ENCODE data around the gene SPATA21. TPM values are rescaled to one million over a fixed set of nuclear protein-coding genes. Genes with fewer than 3 reads are reported as not detected.
"Not testable (repeated sequence)": the region's sequence is repeated elsewhere in the genome, so short reads cannot be mapped to it uniquely, and the experiment has no call there.

SPATA21 gene
- total RNA-seq, 2 donors from 2014 or later: not detected

- Histone ChIP-seq H3K4me1 (ENCODE audit: control insufficient read depth in 1 of 2, low read depth in 2 of 2) (no peaks in the 10 kb centered on the region), H3K4me3 (no peak overlapping the region), H3K27ac (no peak overlapping the region), H3K9me3 (no peaks in the 10 kb centered on the region), H3K27me3 (replicated peaks; ENCODE audit: insufficient read depth) (no peaks in the 10 kb centered on the region), H3K36me3 (peaks cover 39% of the 10 kb centered on the region)
- ATAC-seq (ENCODE audit: insufficient number of reproducible peaks, low FRiP score, low read depth): no peak
- no peak for DNase-seq (ENCODE audit: low spot score)
- TF ChIP-seq, protein P1, sequence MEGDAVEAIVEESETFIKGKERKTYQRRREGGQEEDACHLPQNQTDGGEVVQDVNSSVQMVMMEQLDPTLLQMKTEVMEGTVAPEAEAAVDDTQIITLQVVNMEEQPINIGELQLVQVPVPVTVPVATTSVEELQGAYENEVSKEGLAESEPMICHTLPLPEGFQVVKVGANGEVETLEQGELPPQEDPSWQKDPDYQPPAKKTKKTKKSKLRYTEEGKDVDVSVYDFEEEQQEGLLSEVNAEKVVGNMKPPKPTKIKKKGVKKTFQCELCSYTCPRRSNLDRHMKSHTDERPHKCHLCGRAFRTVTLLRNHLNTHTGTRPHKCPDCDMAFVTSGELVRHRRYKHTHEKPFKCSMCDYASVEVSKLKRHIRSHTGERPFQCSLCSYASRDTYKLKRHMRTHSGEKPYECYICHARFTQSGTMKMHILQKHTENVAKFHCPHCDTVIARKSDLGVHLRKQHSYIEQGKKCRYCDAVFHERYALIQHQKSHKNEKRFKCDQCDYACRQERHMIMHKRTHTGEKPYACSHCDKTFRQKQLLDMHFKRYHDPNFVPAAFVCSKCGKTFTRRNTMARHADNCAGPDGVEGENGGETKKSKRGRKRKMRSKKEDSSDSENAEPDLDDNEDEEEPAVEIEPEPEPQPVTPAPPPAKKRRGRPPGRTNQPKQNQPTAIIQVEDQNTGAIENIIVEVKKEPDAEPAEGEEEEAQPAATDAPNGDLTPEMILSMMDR (IDR thresholded peaks at IDR 0.05): no peak
These were observed 40.9 kb upstream of the SPATA21 start for GRCh38 chr1:16478091-16478490.

DNA sequence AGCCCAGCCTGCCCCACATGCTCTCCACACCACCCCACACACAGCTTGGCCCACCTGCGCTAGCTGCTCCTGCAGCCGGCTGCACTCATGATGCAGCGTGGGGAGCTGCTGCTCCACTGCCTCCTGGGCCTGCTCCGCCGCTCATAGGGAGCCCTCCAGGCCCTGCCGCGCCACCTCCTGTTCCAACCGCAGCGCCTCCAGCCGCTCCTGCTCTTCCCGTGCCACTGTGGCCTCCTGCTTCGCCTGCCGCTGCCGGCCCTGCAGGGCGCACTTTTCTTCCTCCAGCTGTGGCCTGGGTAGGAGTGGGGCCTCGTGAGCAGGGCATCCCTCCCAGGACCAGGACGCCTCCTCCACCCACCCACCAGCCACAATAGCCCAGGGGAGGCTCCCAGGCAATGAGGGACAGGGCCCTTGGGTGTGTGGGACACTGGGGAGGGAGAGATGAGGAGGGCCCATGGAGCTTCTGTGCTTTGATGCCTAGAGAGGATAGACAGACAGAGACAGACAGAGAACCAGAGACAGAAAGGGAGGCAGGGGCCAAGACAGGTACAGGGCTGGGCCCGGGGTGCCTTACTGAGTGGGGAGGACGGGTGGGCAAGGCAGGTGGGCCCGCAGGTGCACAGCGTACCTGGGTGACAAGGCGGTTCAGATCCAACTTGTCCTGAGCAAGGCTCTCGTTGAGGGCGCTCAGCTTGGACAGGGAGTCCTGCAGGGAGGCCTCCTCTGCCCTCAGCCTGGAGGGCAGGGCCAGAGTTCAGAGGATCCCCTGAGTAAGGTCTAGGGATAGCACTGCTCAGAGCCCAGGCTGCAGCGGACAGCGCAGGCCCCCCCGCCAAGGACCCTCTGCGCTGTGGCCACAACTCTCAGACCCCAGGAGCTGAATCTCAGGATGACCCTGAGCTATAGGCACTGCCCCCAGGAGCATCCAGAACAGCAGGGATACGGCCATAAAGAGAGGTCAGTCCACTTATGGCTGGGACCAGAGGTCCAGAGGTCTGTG, 38.8 kb upstream of the SPATA21 start:
- ATAC-seq (ENCODE audit: insufficient number of reproducible peaks, low FRiP score, low read depth); H3K9me3 ChIP-seq; H3K27ac ChIP-seq; DNase-seq (ENCODE audit: low spot score); H3K4me1 ChIP-seq (ENCODE audit: control insufficient read depth in 1 of 2, low read depth in 2 of 2); H3K27me3 ChIP-seq (replicated peaks; ENCODE audit: insufficient read depth); H3K4me3 ChIP-seq: not testable (repeated sequence)
- peaks cover 33% of the 10 kb centered on the region for H3K36me3 ChIP-seq

- not testable (repeated sequence) for ATAC-seq (ENCODE audit: insufficient number of reproducible peaks, low FRiP score, low read depth); H3K4me3 ChIP-seq; DNase-seq (ENCODE audit: low spot score); H3K27ac ChIP-seq; H3K9me3 ChIP-seq; H3K4me1 ChIP-seq (ENCODE audit: control insufficient read depth in 1 of 2, low read depth in 2 of 2); H3K27me3 ChIP-seq (replicated peaks; ENCODE audit: insufficient read depth)
- peaks cover 25% of the 10 kb centered on the region for H3K36me3 ChIP-seq
These were observed 37.7 kb upstream of the SPATA21 start for GRCh38 chr1:16474891-16475290.

DNA sequence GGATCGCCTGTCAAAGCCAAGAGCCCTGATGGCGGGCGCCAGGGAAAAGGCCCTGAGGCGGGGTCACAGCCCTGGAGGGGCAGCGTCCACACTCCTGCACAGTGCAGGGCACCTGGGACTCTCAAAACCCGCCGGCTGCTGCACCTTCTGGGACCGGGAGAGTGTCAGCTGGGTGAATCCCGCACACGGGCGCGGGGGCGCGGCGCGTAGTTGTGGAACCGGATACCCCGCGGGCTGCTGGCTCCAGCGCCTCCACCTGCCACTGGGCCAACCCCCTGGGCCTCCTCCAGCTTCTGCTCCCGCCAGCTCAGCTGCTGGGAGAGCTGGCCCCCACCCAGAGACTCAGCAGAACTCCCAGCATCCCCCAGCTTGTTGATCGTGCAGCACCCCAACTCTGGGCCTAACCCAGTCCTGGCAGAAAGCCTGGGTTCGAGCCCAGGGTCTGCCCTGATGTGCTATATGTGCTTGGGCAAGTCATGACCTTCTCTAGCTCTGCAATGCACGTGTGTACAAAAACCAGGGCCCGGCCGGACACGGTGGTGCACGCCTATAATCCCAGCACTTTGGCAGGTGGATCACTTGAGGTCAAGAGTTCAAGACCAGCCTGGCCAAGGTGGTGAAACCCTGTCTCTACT, 37.1 kb upstream of the SPATA21 start:
- H3K36me3 ChIP-seq: peaks cover 25% of the 10 kb centered on the region
- ATAC-seq (ENCODE audit: insufficient number of reproducible peaks, low FRiP score, low read depth): no peak

DNA sequence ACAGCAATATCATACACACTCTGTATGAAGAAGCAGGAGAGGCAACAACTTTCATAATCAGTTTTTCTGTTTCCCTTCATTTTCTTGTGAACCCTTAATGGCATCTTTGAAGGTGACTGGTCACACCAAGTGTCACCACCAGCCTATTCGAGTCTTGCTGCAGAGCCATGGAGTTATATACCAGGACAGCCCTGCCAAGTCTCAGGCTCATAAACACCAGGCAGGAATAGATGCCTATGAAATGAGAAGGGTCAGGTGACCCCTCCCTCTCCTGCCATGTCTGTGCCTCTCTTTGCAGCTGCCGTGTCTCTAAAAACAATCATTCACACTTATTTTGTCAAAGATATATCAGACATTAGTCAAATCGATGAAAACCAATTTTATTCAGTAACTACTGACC, 31.3 kb upstream of the SPATA21 start:
- H3K4me3 ChIP-seq: no peak overlapping the region
- no peaks in the 10 kb centered on the region for H3K9me3 ChIP-seq
- ATAC-seq (ENCODE audit: insufficient number of reproducible peaks, low FRiP score, low read depth) (no peak), DNase-seq (ENCODE audit: low spot score) (no peak)
- H3K27me3 ChIP-seq (replicated peaks; ENCODE audit: insufficient read depth): no peaks in the 10 kb centered on the region
- peaks cover 3% of the 10 kb centered on the region for H3K36me3 ChIP-seq
- no peaks in the 10 kb centered on the region for H3K4me1 ChIP-seq (ENCODE audit: control insufficient read depth in 1 of 2, low read depth in 2 of 2)
- no peak overlapping the region for H3K27ac ChIP-seq
- TF ChIP-seq, protein P1 (IDR thresholded peaks at IDR 0.05): no peak

More for the DNA sequence above, 37.1 kb upstream of the SPATA21 start:
- Histone ChIP-seq H3K27me3 (replicated peaks; ENCODE audit: insufficient read depth) (no peaks in the 10 kb centered on the region), H3K27ac (no peak overlapping the region), H3K4me1 (ENCODE audit: control insufficient read depth in 1 of 2, low read depth in 2 of 2) (no peaks in the 10 kb centered on the region), H3K4me3 (no peak overlapping the region), H3K9me3 (no peaks in the 10 kb centered on the region)
- TF ChIP-seq, protein P1 (IDR thresholded peaks at IDR 0.05): no peak
- DNase-seq (ENCODE audit: low spot score): no peak

Measured in thoracic aorta (tissue), 2 donors.